Measurements from ENCODE around the gene CEPT1. TPM values are rescaled to one million over a fixed set of nuclear protein-coding genes. Genes with fewer than 3 reads are reported as not detected.

The CEPT1 gene
- total and polyA plus RNA-seq, 10 donors: 61.1 to 140 (median 95.2) TPM

GRCh38 chr1:111101854-111102642 is 38.0 kb upstream of the CEPT1 start:
- no peak for TF ChIP-seq POLR2A (IDR thresholded peaks at IDR 0.05)
- TF ChIP-seq POLR2AphosphoS5 (IDR thresholded peaks at IDR 0.05): no peak
- no peak for TF ChIP-seq CTCF (IDR thresholded peaks at IDR 0.05 in 8 of 11, conservative IDR thresholded peaks at IDR 0.05 in 3 of 11)
- H3K27me3 ChIP-seq (replicated peaks in 1 of 7): no peaks in the 10 kb centered on the region
- no peak for DNase-seq
- no peak overlapping the region for H3K4me3 ChIP-seq
- H3K27ac ChIP-seq: no peak overlapping the region
- H3K4me1 ChIP-seq: no peaks in the 10 kb centered on the region
- intact Hi-C loops (cut with DNase I; ENCODE audit: low total_unique reads): no loop called here
- WGBS, 5 donors: 79 to 97% (median 88%) methylated on average over 5 of the region's 5 CpGs
- H3K36me3 ChIP-seq: no peaks in the 10 kb centered on the region
- peaks cover 0 to 58% (median 51%) of the 10 kb centered on the region in 8 donors for H3K9me3 ChIP-seq

DNA sequence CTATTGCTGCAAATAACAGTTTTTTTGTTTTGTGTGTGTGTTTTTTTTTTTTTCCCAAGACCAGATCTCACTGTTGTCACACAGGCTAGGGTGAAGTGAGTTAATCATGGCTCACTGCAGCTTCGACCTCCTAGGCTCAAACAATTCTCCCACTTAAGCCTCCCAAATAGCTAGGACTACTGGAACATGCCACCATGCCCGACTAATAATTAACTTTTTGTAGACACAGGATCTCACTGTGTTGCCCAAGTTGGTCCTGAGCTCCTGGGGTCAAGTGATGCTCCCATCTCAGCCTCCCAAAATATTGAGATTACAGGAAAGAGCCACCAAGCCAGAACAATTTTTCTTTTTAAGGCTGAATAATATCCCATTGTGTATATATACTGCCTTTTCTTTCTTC is 35.0 kb upstream of the CEPT1 start:
- Histone ChIP-seq H3K4me3 (no peak overlapping the region), H3K27me3 (replicated peaks in 1 of 7) (no peaks in the 10 kb centered on the region)
- TF ChIP-seq CTCF (IDR thresholded peaks at IDR 0.05 in 8 of 11, conservative IDR thresholded peaks at IDR 0.05 in 3 of 11) (no peak), POLR2AphosphoS5 (IDR thresholded peaks at IDR 0.05) (no peak), POLR2A (IDR thresholded peaks at IDR 0.05) (no peak)

DNA sequence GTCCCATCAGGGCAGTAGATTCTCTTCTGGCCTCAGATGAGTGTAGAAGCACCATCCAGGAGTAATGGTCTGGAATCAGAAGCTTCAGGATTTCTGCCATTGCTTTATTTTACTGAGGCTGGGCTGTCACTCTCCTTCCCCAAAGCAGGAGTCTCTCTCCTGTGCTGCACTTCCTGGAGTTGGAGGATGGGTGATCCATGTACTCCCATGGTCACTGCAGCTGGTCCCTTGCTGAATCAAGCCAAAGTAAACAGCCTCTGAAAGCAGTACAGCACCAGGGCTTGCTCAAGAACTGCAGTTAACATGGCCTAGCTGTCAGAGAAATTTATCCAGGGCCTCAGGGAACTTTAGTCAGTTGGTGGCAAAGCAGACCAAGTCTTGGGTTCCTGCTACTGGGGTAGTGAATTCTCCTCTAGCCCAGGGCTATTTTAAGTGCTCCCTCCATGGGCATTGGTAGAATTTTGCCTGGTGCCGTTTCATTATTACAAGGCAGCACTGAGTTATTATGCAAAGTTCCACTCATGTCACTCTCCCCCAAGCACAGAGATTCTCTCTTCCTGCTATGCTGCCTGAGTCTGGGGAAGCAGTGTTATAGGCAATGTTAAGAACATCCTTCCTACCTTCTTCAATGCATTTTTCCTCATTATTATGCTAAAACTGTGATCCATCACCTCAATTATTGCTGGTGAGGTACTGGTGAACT is 29.7 kb upstream of the CEPT1 start:
- Histone ChIP-seq H3K4me1 (no peaks in the 10 kb centered on the region), H3K27ac (peak overlapping the region in 1 of 8 donors; percentile 15), H3K4me3 (no peak overlapping the region), H3K36me3 (peaks cover 0 to 33% (median 7%) of the 10 kb centered on the region in 6 donors), H3K9me3 (peaks cover 5 to 31% (median 26%) of the 10 kb centered on the region in 8 donors), H3K27me3 (replicated peaks in 1 of 7) (no peaks in the 10 kb centered on the region)
- WGBS, 5 donors: 81 to 100% (median 92%) methylated on average over 1 of the region's 1 CpG
- intact Hi-C loops (cut with DNase I; ENCODE audit: low total_unique reads): no loop called here
- no peak for DNase-seq
- no peak for TF ChIP-seq POLR2AphosphoS5 (IDR thresholded peaks at IDR 0.05)
- no peak for TF ChIP-seq POLR2A (IDR thresholded peaks at IDR 0.05)
- no peak for TF ChIP-seq CTCF (IDR thresholded peaks at IDR 0.05 in 8 of 11, conservative IDR thresholded peaks at IDR 0.05 in 3 of 11)

More for the DNA sequence above, 35.0 kb upstream of the CEPT1 start:
- H3K36me3 ChIP-seq: no peaks in the 10 kb centered on the region
- no peak overlapping the region for H3K27ac ChIP-seq
- no peak for DNase-seq
- WGBS, 5 donors: 83 to 100% (median 94%) methylated on average over 2 of the region's 2 CpGs
- intact Hi-C loops (cut with DNase I; ENCODE audit: low total_unique reads): no loop called here
- H3K4me1 ChIP-seq: no peaks in the 10 kb centered on the region
- H3K9me3 ChIP-seq: peaks cover 5 to 53% (median 48%) of the 10 kb centered on the region in 8 donors

- no peak for TF ChIP-seq POLR2AphosphoS5 (IDR thresholded peaks at IDR 0.05)
- no peak for TF ChIP-seq POLR2A (IDR thresholded peaks at IDR 0.05)
- TF ChIP-seq CTCF (IDR thresholded peaks at IDR 0.05 in 8 of 11, conservative IDR thresholded peaks at IDR 0.05 in 3 of 11): no peak
These were observed 23.5 kb upstream of the CEPT1 start for GRCh38 chr1:111116496-111116895.

More at GRCh38 chr1:111116496-111116895, 23.5 kb upstream of the CEPT1 start:
- intact Hi-C loops (cut with DNase I; ENCODE audit: low total_unique reads): no loop called here
- H3K36me3 ChIP-seq: peaks cover 6 to 81% (median 49%) of the 10 kb centered on the region in 6 donors
- H3K4me3 ChIP-seq: no peak overlapping the region
- H3K4me1 ChIP-seq: no peaks in the 10 kb centered on the region
- no peaks in the 10 kb centered on the region for H3K9me3 ChIP-seq
- no peak for DNase-seq
- no peaks in the 10 kb centered on the region for H3K27me3 ChIP-seq (replicated peaks in 1 of 7)
- H3K27ac ChIP-seq: no peak overlapping the region
- 95 to 99% (median 98%) methylated on average over 2 of the region's 2 CpGs for WGBS, 5 donors
